Endothelial cell of umbilical vein (primary cell): ENCODE data around the gene CRYBG3. TPM values are rescaled to one million over a fixed set of nuclear protein-coding genes. Genes with fewer than 3 reads are reported as not detected.

ENCODE experiments used
- BruUV-seq: library from RNA; stranded (reverse); fragments of 400-500 nt; replicated peaks from 2 replicates; lab custom pipeline; 2021; lab: Mats Ljungman, UMichigan
- CTCF ChIA-PET: fragments of 300-600, 350-600 bp; sonication (Branson Sonifier 250); formaldehyde crosslinking; loops from one replicate; lab custom pipeline; 2021; ENCODE audit warnings: antibody characterized with exemption, inconsistent platforms; lab: Charles Lee
- POLR2A ChIA-PET: fragments of 300-600, 350-600 bp; sonication (Branson Sonifier 250); formaldehyde crosslinking; loops from one replicate; lab custom pipeline; 2021; ENCODE audit warnings: antibody characterized with exemption, inconsistent platforms; lab: Charles Lee
- DNase-seq: peaks from one replicate; pipeline ENCODE4 v3.0.0-alpha.2; 2011; ENCODE audit warnings: low read depth, low spot score
- FAIRE-seq: peaks from 2 replicates; lab custom pipeline; 2011; peaks lifted over from hg19 to GRCh38; lab: Jason Lieb, UNC
- H2AFZ ChIP-seq: 2 replicates; pipeline ENCODE4 v1.6.0; 2012; ENCODE audit warnings: low read depth, low read length, control low read depth, inconsistent platforms
- H3K27ac ChIP-seq: 2 replicates; pipeline ENCODE4 v1.5.1; 2011; ENCODE audit warnings: low read depth, mild to moderate bottlenecking, control low read depth, low read length, moderate library complexity; ENCODE audit not compliant: insufficient read depth
- H3K27me3 ChIP-seq, 2 experiments: 2 replicates each; pipeline versions ENCODE4 v1.6.0 to v1.6.1; 2011; ENCODE audit warnings: low read length in 2 of 2, mixed read lengths in 1 of 2; ENCODE audit not compliant: control insufficient read depth in 2 of 2, insufficient read depth in 2 of 2
- H3K36me3 ChIP-seq, 2 experiments: 2 replicates in 1 of 2; 3 replicates in 1 of 2; pipeline ENCODE4 v1.5.1; 2011; ENCODE audit warnings: low read length in 2 of 2, mild to moderate bottlenecking in 1 of 2, moderate library complexity in 1 of 2; ENCODE audit not compliant: control insufficient read depth in 2 of 2, insufficient read depth in 2 of 2; ENCODE audit errors: extremely low read depth in 1 of 2
- H3K4me1 ChIP-seq: 3 replicates; pipeline ENCODE4 v1.5.1; 2011; ENCODE audit warnings: mild to moderate bottlenecking, low read length; ENCODE audit not compliant: control insufficient read depth, insufficient read depth; ENCODE audit errors: extremely low read depth
- H3K4me2 ChIP-seq: 2 replicates; pipeline ENCODE4 v1.6.1; 2011; ENCODE audit warnings: low read length, control low read depth, mixed read lengths; ENCODE audit not compliant: insufficient read depth
- H3K4me3 ChIP-seq, 3 experiments: fragments of 200-600 bp in 1 of 3; sonication (generic), shearing (Covaris generic) in 1 of 3; replicated peaks in 1 of 3; 2 replicates each; pipeline ENCODE4 v1.5.1; 2011 to 2016; ENCODE audit warnings: control low read depth in 3 of 3, low read length in 3 of 3, mild to moderate bottlenecking in 2 of 3, inconsistent platforms in 1 of 3, low read depth in 1 of 3, moderate library complexity in 1 of 3; ENCODE audit not compliant: insufficient read depth in 1 of 3
- H3K79me2 ChIP-seq: 2 replicates; pipeline ENCODE4 v1.6.0; 2012; ENCODE audit warnings: low read length, inconsistent platforms; ENCODE audit not compliant: control insufficient read depth, insufficient read depth
- H3K9ac ChIP-seq: replicated peaks from 2 replicates; pipeline ENCODE3; 2011; ENCODE audit warnings: low read length, control low read depth; ENCODE audit not compliant: insufficient read depth; ENCODE audit errors: extremely low read depth
- H3K9me1 ChIP-seq: replicated peaks from 3 replicates; pipeline ENCODE4 v1.6.0; 2011; ENCODE audit warnings: mild to moderate bottlenecking, low read length; ENCODE audit not compliant: control insufficient read depth, insufficient read depth; ENCODE audit errors: extremely low read depth
- H3K9me3 ChIP-seq: replicated peaks from 2 replicates; pipeline ENCODE4 v1.5.1; 2012; ENCODE audit warnings: low read length, inconsistent platforms; ENCODE audit not compliant: control insufficient read depth, insufficient read depth
- H4K20me1 ChIP-seq: replicated peaks from 2 replicates; pipeline ENCODE3; 2011; ENCODE audit warnings: mild to moderate bottlenecking, low read length; ENCODE audit not compliant: control insufficient read depth, insufficient read depth; ENCODE audit errors: extremely low read depth
- EZH2 ChIP-seq: IDR thresholded peaks from 2 replicates; pipeline ENCODE4 v1.6.1; 2012; ENCODE audit warnings: borderline replicate concordance, low read depth, mild to moderate bottlenecking, moderate library complexity, low read length, inconsistent platforms; ENCODE audit not compliant: severe bottlenecking
- FOS ChIP-seq: IDR thresholded peaks from 2 replicates; pipeline ENCODE4 v1.6.1; 2011; ENCODE audit warnings: mild to moderate bottlenecking, low read length, moderate library complexity, borderline replicate concordance; ENCODE audit not compliant: insufficient read depth
- GATA2 ChIP-seq: IDR thresholded peaks from 2 replicates; pipeline ENCODE4 v1.7.0; 2011; ENCODE audit warnings: low read depth, mild to moderate bottlenecking, moderate library complexity, mixed read lengths, low read length; ENCODE audit not compliant: insufficient read length, insufficient read depth
- JUN ChIP-seq: IDR thresholded peaks from 2 replicates; pipeline ENCODE4 v1.6.1; 2011; ENCODE audit warnings: borderline replicate concordance, low read depth; ENCODE audit not compliant: insufficient read length, insufficient read depth
- MYC ChIP-seq: IDR thresholded peaks from one replicate; pipeline ENCODE4 v1.6.1; 2011; ENCODE audit warnings: mild to moderate bottlenecking, low read depth, low read length
- POLR2A ChIP-seq: IDR thresholded peaks from 2 replicates; pipeline ENCODE4 v1.6.1; 2012; ENCODE audit warnings: low read depth, mild to moderate bottlenecking, control low read depth, low read length
- POLR2AphosphoS5 ChIP-seq: IDR thresholded peaks from 2 replicates; pipeline ENCODE4 v1.6.1; 2012; ENCODE audit warnings: low read depth, mild to moderate bottlenecking, control low read depth, low read length, moderate library complexity; ENCODE audit not compliant: insufficient read depth
- dilution Hi-C: fragments of 300-500 bp; cut with MboI; formaldehyde crosslinking; loops from one replicate; pipeline ENCODE4 v1.15.0; 2019; ENCODE audit warnings: low sequenced_read_pairs; ENCODE audit not compliant: extremely low pct_ligation_motif_present
- intact Hi-C: fragments of 100-400 bp; cut with micrococcal nuclease; formaldehyde crosslinking; loops from one replicate; pipeline ENCODE4 v1.10.0; 2022
- polyA plus RNA-seq, 4 experiments: library from polyadenylated mRNA; depleted of rRNA in 3 of 4; stranded (reverse) in 3 of 4; unstranded in 1 of 4; fragments of >200 nt; gene quantifications; 2 replicates each; pipeline versions ENCODE4 v1.2.1 to v1.2.3, GENCODE V29; 2011 to 2012; ENCODE audit warnings: missing spikeins in 1 of 4
- total RNA-seq: library from RNA; stranded (reverse); gene quantifications from 2 replicates; pipeline ENCODE4 v1.2.3, GENCODE V29; 2021
- TF ChIP-seq, protein P1 (sequence below), 2 donors: IDR thresholded peaks; 1 replicate in 1 of 2; 2 replicates in 1 of 2; pipeline ENCODE4 v1.5.1; 2011; ENCODE audit warnings: low read length in 2 of 2, mild to moderate bottlenecking in 2 of 2, moderate library complexity in 2 of 2, control low read depth in 1 of 2, inconsistent platforms in 1 of 2, low read depth in 1 of 2; ENCODE audit not compliant: insufficient read depth in 1 of 2; ENCODE audit errors: extremely low read depth in 1 of 2
- TF ChIP-seq, protein P2 (sequence below): IDR thresholded peaks from 2 replicates; pipeline ENCODE4 v1.6.1; 2011; ENCODE audit not compliant: insufficient read depth, insufficient read length

CRYBG3 gene
- total and polyA plus RNA-seq, 2 donors (not counting 3 experiments of a cell fraction or from before 2014, with no cell fraction given): 2.8 to 15.0 TPM

DNA sequence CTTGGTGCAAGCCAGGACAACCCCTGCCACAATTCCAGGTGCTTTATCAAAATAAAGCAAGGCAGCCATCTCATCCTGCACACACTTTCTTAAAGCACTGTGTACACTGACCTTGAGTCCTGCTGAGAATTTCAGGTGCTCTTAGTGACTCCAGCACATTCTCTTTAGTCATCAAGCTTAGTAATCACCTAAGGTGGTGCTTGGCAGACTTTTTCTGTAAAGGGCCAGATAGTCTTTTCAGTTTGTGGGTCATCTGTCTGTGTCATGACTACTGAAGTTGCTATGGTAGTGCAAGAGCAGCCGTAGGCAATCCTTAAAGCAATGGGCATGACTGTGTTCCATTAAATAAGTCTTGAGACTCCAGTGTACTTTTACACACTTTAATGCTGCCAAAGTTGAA lies 114.0 kb downstream of the CRYBG3 start:
- DNase-seq (no peak), FAIRE-seq (no peak)
- no peak overlapping the region for H3K27ac ChIP-seq
- no peaks in the 10 kb centered on the region for H3K9me1 ChIP-seq
- no peak overlapping the region for H3K4me2 ChIP-seq
- H3K4me3 ChIP-seq: no peak overlapping the region
- no peak overlapping the region for H2AFZ ChIP-seq
- no peaks in the 10 kb centered on the region for H3K9me3 ChIP-seq
- no peaks in the 10 kb centered on the region for H3K27me3 ChIP-seq
- ChIA-PET POLR2A (no interaction called here), CTCF (interaction anchor here (2.1 kb wide), 1 partner anchor 10 kb away, joined by 5 read pairs; no protein-coding TSS in a partner anchor)
- no peaks in the 10 kb centered on the region for H3K4me1 ChIP-seq
- H4K20me1 ChIP-seq: no peaks in the 10 kb centered on the region
- H3K36me3 ChIP-seq: peaks cover 0 to 7% of the 10 kb centered on the region in 2 experiments
- no TSS peak for BruUV-seq
- TF ChIP-seq POLR2A (no peak), FOS (no peak), EZH2 (no peak), MYC (no peak), JUN (no peak), GATA2 (no peak), POLR2AphosphoS5 (no peak)
- TF ChIP-seq, protein P1, sequence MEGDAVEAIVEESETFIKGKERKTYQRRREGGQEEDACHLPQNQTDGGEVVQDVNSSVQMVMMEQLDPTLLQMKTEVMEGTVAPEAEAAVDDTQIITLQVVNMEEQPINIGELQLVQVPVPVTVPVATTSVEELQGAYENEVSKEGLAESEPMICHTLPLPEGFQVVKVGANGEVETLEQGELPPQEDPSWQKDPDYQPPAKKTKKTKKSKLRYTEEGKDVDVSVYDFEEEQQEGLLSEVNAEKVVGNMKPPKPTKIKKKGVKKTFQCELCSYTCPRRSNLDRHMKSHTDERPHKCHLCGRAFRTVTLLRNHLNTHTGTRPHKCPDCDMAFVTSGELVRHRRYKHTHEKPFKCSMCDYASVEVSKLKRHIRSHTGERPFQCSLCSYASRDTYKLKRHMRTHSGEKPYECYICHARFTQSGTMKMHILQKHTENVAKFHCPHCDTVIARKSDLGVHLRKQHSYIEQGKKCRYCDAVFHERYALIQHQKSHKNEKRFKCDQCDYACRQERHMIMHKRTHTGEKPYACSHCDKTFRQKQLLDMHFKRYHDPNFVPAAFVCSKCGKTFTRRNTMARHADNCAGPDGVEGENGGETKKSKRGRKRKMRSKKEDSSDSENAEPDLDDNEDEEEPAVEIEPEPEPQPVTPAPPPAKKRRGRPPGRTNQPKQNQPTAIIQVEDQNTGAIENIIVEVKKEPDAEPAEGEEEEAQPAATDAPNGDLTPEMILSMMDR (IDR thresholded peaks at IDR 0.05; ENCODE audit: extremely low read depth in 1 of 2, insufficient read depth in 1 of 2, low read depth in 1 of 2, low read length in 2 of 2): no peak
- TF ChIP-seq, protein P2, sequence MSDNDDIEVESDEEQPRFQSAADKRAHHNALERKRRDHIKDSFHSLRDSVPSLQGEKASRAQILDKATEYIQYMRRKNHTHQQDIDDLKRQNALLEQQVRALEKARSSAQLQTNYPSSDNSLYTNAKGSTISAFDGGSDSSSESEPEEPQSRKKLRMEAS: no peak
- H3K9ac ChIP-seq: no peak overlapping the region
- no peaks in the 10 kb centered on the region for H3K79me2 ChIP-seq
- dilution Hi-C loops (no loop called here), intact Hi-C loops (no loop called here)
